K562 (cell line): ENCODE measurements around the gene PLOD1. TPM values are rescaled to one million over a fixed set of nuclear protein-coding genes. Genes with fewer than 3 reads are reported as not detected.
A peak's percentile ranks its signal among the peaks of the same experiment; 100 is the strongest.

Experiments used
- ARID3B ChIP-seq: fragments of 250-450 bp; sonication (Bioruptor Pico); IDR thresholded peaks from 2 replicates; pipeline ENCODE4 v1.4.0; 2020; ENCODE audit warnings: borderline replicate concordance
- BCLAF1 ChIP-seq, 2 experiments: fragments of 450-650 bp in 1 of 2; IDR thresholded peaks; 2 replicates each; pipeline ENCODE4 v1.6.1; 2011 to 2017; ENCODE audit warnings: low read depth in 2 of 2, antibody characterized with exemption in 1 of 2, borderline replicate concordance in 1 of 2, low read length in 1 of 2, mild to moderate bottlenecking in 1 of 2, mixed read lengths in 1 of 2; ENCODE audit not compliant: control insufficient read depth in 1 of 2
- CXXC5 ChIP-seq: fragments of 250-450 bp; sonication (Bioruptor Pico); IDR thresholded peaks from 2 replicates; pipeline ENCODE4 v1.8.0; 2022; ENCODE audit warnings: inconsistent platforms, mild to moderate bottlenecking, moderate library complexity
- DPF2 ChIP-seq: fragments of 450-650 bp; IDR thresholded peaks from 2 replicates; pipeline ENCODE4 v1.6.1; 2016
- E4F1 ChIP-seq: fragments of 250-450 bp; sonication (Bioruptor Pico); IDR thresholded peaks from 2 replicates; pipeline ENCODE4 v1.5.0; 2021; ENCODE audit warnings: mild to moderate bottlenecking, borderline replicate concordance
- NFIC ChIP-seq: fragments of 450-650 bp; IDR thresholded peaks from 2 replicates; pipeline ENCODE4 v1.6.1; 2017; ENCODE audit warnings: mild to moderate bottlenecking, inconsistent platforms
- PURB ChIP-seq: sonication (generic); formaldehyde crosslinking; IDR thresholded peaks from 2 replicates; pipeline ENCODE4 v1.9.0; 2021; ENCODE audit warnings: low read depth, mild to moderate bottlenecking, missing genetic modification reagents
- SREBF2 ChIP-seq: sonication (generic); formaldehyde crosslinking; IDR thresholded peaks from 2 replicates; pipeline ENCODE4 v1.4.0; 2020; ENCODE audit warnings: mild to moderate bottlenecking, missing genetic modification reagents
- TAF1 ChIP-seq: IDR thresholded peaks from 2 replicates; pipeline ENCODE4 v1.6.1; 2011; ENCODE audit warnings: mild to moderate bottlenecking, low read length, moderate library complexity; ENCODE audit not compliant: insufficient read depth, control insufficient read depth, severe bottlenecking; ENCODE audit errors: extremely low read depth
- TRIM28 ChIP-seq: fragments of 450-650 bp; IDR thresholded peaks from 2 replicates; pipeline ENCODE4 v1.6.1; 2017
- ZBTB12 ChIP-seq: fragments of 250-450 bp; sonication (Bioruptor Pico); IDR thresholded peaks from 2 replicates; pipeline ENCODE4 v1.4.0; 2020
- ZNF133 ChIP-seq: fragments of 250-450 bp; sonication (Bioruptor Pico); IDR thresholded peaks from 2 replicates; pipeline ENCODE4 v1.4.0; 2020; ENCODE audit warnings: mild to moderate bottlenecking
- ZNF165 ChIP-seq: fragments of 250-450 bp; sonication (Bioruptor Pico); IDR thresholded peaks from 2 replicates; pipeline ENCODE4 v1.4.0; 2020; ENCODE audit warnings: borderline replicate concordance
- ZNF263 ChIP-seq: sonication (generic); formaldehyde crosslinking; IDR thresholded peaks from 2 replicates; pipeline ENCODE4 v1.8.0; 2022; ENCODE audit warnings: mild to moderate bottlenecking, missing genetic modification reagents, borderline replicate concordance
- ZNF354B ChIP-seq: fragments of 250-450 bp; sonication (Bioruptor Pico); IDR thresholded peaks from 2 replicates; pipeline ENCODE4 v1.4.0; 2020
- ZNF395 ChIP-seq: fragments of 200-800 bp; sonication (Bioruptor generic); IDR thresholded peaks from 2 replicates; pipeline ENCODE4 v1.6.1; 2017; ENCODE audit warnings: missing genetic modification characterization, missing compliant biosample characterization
- ZNF644 ChIP-seq: fragments of 200-800 bp; sonication (Bioruptor generic); IDR thresholded peaks from 2 replicates; pipeline ENCODE4 v1.6.1; 2016; ENCODE audit warnings: low read depth, missing genetic modification characterization, missing compliant biosample characterization
- ZNF695 ChIP-seq: fragments of 450-650 bp; formaldehyde crosslinking; IDR thresholded peaks from 2 replicates; pipeline ENCODE4 v1.4.0; 2020; ENCODE audit warnings: mild to moderate bottlenecking, moderate library complexity
- polyA plus RNA-seq, 8 experiments: library from polyadenylated mRNA; depleted of rRNA in 4 of 8; stranded (reverse) in 5 of 8; unstranded in 3 of 8; fragments of >200 nt; fragmentation: Nextera tagmentation in 2 of 8; fragmentation: Illumina TruSeq in 1 of 8; extraction: Ambion mirVana in 2 of 8; extraction: Trizol in 1 of 8; gene quantifications; 2 replicates each; pipeline versions ENCODE4 v1.2.1 to v1.2.3, GENCODE V29; 2011 to 2014; ENCODE audit warnings: inconsistent platforms in 1 of 8, missing spikeins in 1 of 8
- total RNA-seq, 7 experiments: library from RNA; depleted of rRNA in 6 of 7; stranded (reverse); fragments of >200 nt in 6 of 7; fragmentation: Illumina TruSeq in 2 of 7; extraction: Trizol in 2 of 7; gene quantifications; 2 replicates each; pipeline versions ENCODE4 v1.2.1 to v1.2.3, GENCODE V29; 2011 to 2021; ENCODE audit warnings: low replicate concordance in 1 of 7

PLOD1 gene
- total and polyA plus RNA-seq, 9 of the 15 experiments (the other 6 are each of a cell fraction or from before 2014, with no cell fraction given), result 16.6 to 90.8 (median 52.7) TPM

- TF ChIP-seq ZNF695 (peak; percentile 100), ZNF354B (CRISPR knock-in tag) (peak; percentile 93), ZNF395 (peak; percentile 87), ARID3B (CRISPR knock-in tag) (peak; percentile 86; the same call in 1 of the 2 replicates), CXXC5 (CRISPR knock-in tag) (peak; percentile 77), ZNF133 (no peak), ZBTB12 (peak; percentile 76), TAF1 (no peak), DPF2 (peak; percentile 75), SREBF2 (CRISPR knock-in tag) (no peak), ZNF165 (CRISPR knock-in tag) (0 out of 2 replicates have a peak, but pooled peaks have one; percentile 56), TRIM28 (no peak), ZNF263 (CRISPR knock-in tag) (peak; percentile 76), NFIC (peak; percentile 88), BCLAF1 (IDR thresholded peaks at IDR 0.05; ENCODE audit: borderline replicate concordance in 1 of 2, control insufficient read depth in 1 of 2, low read depth in 2 of 2, low read length in 1 of 2) (peak; percentile 84 to 100; a peak in 3 of 4 replicates), ZNF644 (tag) (peak; percentile 81; the same call in 1 of the 2 replicates), E4F1 (peak; percentile 91), PURB (CRISPR knock-in tag) (no peak)
These were observed 26.3 kb upstream of the PLOD1 start (continued) for GRCh38 chr1:11908095-11908675.
